ENCODE results near the gene AGAP5.

The AGAP5 gene

GRCh38 chr10:73643362-73643761 is 54.5 kb downstream of the AGAP5 start:
- DNase-seq (ENCODE audit: insufficient read length): no peak
- no peak for TF ChIP-seq POLR2AphosphoS5 (IDR thresholded peaks at IDR 0.05; ENCODE audit: low read depth, low read length)
- TF ChIP-seq POLR2A (IDR thresholded peaks at IDR 0.05; ENCODE audit: low read depth, low read length): no peak
- no peak for TF ChIP-seq TAF1 (IDR thresholded peaks at IDR 0.05; ENCODE audit: borderline replicate concordance, low read depth, low read length)
- no peak for FAIRE-seq

- TF ChIP-seq POLR2A (IDR thresholded peaks at IDR 0.05; ENCODE audit: low read depth, low read length) (no peak), TAF1 (IDR thresholded peaks at IDR 0.05; ENCODE audit: borderline replicate concordance, low read depth, low read length) (no peak), POLR2AphosphoS5 (IDR thresholded peaks at IDR 0.05; ENCODE audit: low read depth, low read length) (no peak)
- no peak for DNase-seq (ENCODE audit: insufficient read length)
These were observed 56.4 kb downstream of the AGAP5 start, which contains the start of gene MYOZ1 for GRCh38 chr10:73641328-73642060. Gene MYOZ1 (minus strand): TSS chr10:73641474. CDS start chr10:73640017, 1,457 bp downstream.

GRCh38 chr10:73639286-73639685 is 58.6 kb downstream of the AGAP5 start:
- TF ChIP-seq POLR2A (IDR thresholded peaks at IDR 0.05; ENCODE audit: low read depth, low read length) (no peak), POLR2AphosphoS5 (IDR thresholded peaks at IDR 0.05; ENCODE audit: low read depth, low read length) (no peak), TAF1 (IDR thresholded peaks at IDR 0.05; ENCODE audit: borderline replicate concordance, low read depth, low read length) (no peak)
- no peak for FAIRE-seq
- no peak for DNase-seq (ENCODE audit: insufficient read length)

More at GRCh38 chr10:73641328-73642060, 56.4 kb downstream of the AGAP5 start, which contains the start of gene MYOZ1:
- no peak for FAIRE-seq

GRCh38 chr10:73635781-73636180 is 62.1 kb downstream of the AGAP5 start:
- DNase-seq (ENCODE audit: insufficient read length) (no peak), FAIRE-seq (no peak)
- TF ChIP-seq POLR2A (IDR thresholded peaks at IDR 0.05; ENCODE audit: low read depth, low read length) (no peak), TAF1 (IDR thresholded peaks at IDR 0.05; ENCODE audit: borderline replicate concordance, low read depth, low read length) (no peak), POLR2AphosphoS5 (IDR thresholded peaks at IDR 0.05; ENCODE audit: low read depth, low read length) (no peak)

- no peak for DNase-seq (ENCODE audit: insufficient read length)
- TF ChIP-seq POLR2AphosphoS5 (IDR thresholded peaks at IDR 0.05; ENCODE audit: low read depth, low read length): no peak
- no peak for TF ChIP-seq POLR2A (IDR thresholded peaks at IDR 0.05; ENCODE audit: low read depth, low read length)
- no peak for TF ChIP-seq TAF1 (IDR thresholded peaks at IDR 0.05; ENCODE audit: borderline replicate concordance, low read depth, low read length)
- FAIRE-seq: no peak
These were observed 63.5 kb downstream of the AGAP5 start for GRCh38 chr10:73634421-73634820.

GRCh38 chr10:73629165-73629564 is 68.7 kb downstream of the AGAP5 start:
- DNase-seq (ENCODE audit: insufficient read length) (no peak), FAIRE-seq (no peak)
- TF ChIP-seq TAF1 (IDR thresholded peaks at IDR 0.05; ENCODE audit: borderline replicate concordance, low read depth, low read length) (no peak), POLR2AphosphoS5 (IDR thresholded peaks at IDR 0.05; ENCODE audit: low read depth, low read length) (no peak), POLR2A (IDR thresholded peaks at IDR 0.05; ENCODE audit: low read depth, low read length) (no peak)

GRCh38 chr10:73628405-73628804 is 69.5 kb downstream of the AGAP5 start:
- DNase-seq (ENCODE audit: insufficient read length) (no peak), FAIRE-seq (no peak)
- no peak for TF ChIP-seq POLR2AphosphoS5 (IDR thresholded peaks at IDR 0.05; ENCODE audit: low read depth, low read length)
- no peak for TF ChIP-seq POLR2A (IDR thresholded peaks at IDR 0.05; ENCODE audit: low read depth, low read length)
- TF ChIP-seq TAF1 (IDR thresholded peaks at IDR 0.05; ENCODE audit: borderline replicate concordance, low read depth, low read length): no peak

GRCh38 chr10:73627300-73627699 is 70.6 kb downstream of the AGAP5 start:
- TF ChIP-seq TAF1 (IDR thresholded peaks at IDR 0.05; ENCODE audit: borderline replicate concordance, low read depth, low read length) (no peak), POLR2AphosphoS5 (IDR thresholded peaks at IDR 0.05; ENCODE audit: low read depth, low read length) (no peak), POLR2A (IDR thresholded peaks at IDR 0.05; ENCODE audit: low read depth, low read length) (no peak; the same call in 1 of the 2 replicates)
- FAIRE-seq (no peak), DNase-seq (ENCODE audit: insufficient read length) (no peak)

GRCh38 chr10:73625884-73626752 is 71.8 kb downstream of the AGAP5 start:
- FAIRE-seq (peak; percentile 98), DNase-seq (ENCODE audit: insufficient read length) (peak; percentile 92)
- TF ChIP-seq TAF1 (IDR thresholded peaks at IDR 0.05; ENCODE audit: borderline replicate concordance, low read depth, low read length) (peak; percentile 91), POLR2A (IDR thresholded peaks at IDR 0.05; ENCODE audit: low read depth, low read length) (peak; percentile 93), POLR2AphosphoS5 (IDR thresholded peaks at IDR 0.05; ENCODE audit: low read depth, low read length) (peak; percentile 96)

- TF ChIP-seq POLR2AphosphoS5 (IDR thresholded peaks at IDR 0.05; ENCODE audit: low read depth, low read length) (no peak), POLR2A (IDR thresholded peaks at IDR 0.05; ENCODE audit: low read depth, low read length) (no peak), TAF1 (IDR thresholded peaks at IDR 0.05; ENCODE audit: borderline replicate concordance, low read depth, low read length) (no peak)
- DNase-seq (ENCODE audit: insufficient read length) (no peak), FAIRE-seq (no peak)
These were observed 72.7 kb downstream of the AGAP5 start for GRCh38 chr10:73625004-73625883.

Measured in GM12892 (cell line).